ENCODE results near the gene ZSWIM1. TPM values are rescaled to one million over a fixed set of nuclear protein-coding genes. Genes with fewer than 3 reads are reported as not detected.

ZSWIM1 gene
- total and polyA plus RNA-seq, 2 donors (not counting 3 experiments of a cell fraction or from before 2014, with no cell fraction given): 8.5 to 10.0 TPM

DNA sequence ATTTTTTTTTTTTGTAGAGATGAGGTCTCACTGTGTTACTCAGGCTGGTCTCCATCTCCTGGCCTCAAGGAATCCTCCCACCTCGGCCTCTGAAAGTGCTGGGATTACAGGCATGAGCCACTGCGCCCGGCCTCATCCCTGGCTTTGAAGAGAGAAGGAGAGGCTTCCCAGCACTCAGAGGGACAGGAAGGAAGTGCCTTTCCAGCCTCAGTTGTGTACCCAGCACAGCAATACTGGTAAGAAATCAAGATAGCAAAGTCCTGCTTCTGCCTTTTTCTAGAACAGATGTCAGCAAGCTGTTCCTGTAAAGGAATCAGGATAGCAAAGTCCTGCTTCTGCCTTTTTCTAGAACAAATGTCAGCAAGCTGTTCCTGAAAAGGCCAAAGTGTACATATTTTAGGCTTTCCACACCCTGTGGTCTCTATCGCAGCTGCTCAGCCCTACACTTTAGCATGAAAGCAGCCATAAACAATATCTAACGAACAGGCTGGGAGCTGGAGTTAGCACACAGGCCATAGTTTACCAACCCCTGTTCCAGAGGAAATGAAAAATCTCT, 37.2 kb downstream of the ZSWIM1 start:
- Histone ChIP-seq H3K9me1 (replicated peaks; ENCODE audit: control insufficient read depth, extremely low read depth, insufficient read depth, low read length) (no peaks in the 10 kb centered on the region), H3K27ac (ENCODE audit: insufficient read depth, low read depth, low read length) (no peak overlapping the region), H3K9me3 (replicated peaks; ENCODE audit: control insufficient read depth, insufficient read depth, low read length) (no peaks in the 10 kb centered on the region), H4K20me1 (replicated peaks; ENCODE audit: control insufficient read depth, extremely low read depth, insufficient read depth, low read length) (no peaks in the 10 kb centered on the region), H3K36me3 (ENCODE audit: control insufficient read depth in 2 of 2, extremely low read depth in 1 of 2, insufficient read depth in 2 of 2, low read length in 2 of 2) (no peaks in the 10 kb centered on the region), H2AFZ (ENCODE audit: low read depth, low read length) (peak overlapping the region; percentile 93), H3K27me3 (ENCODE audit: control insufficient read depth in 2 of 2, insufficient read depth in 2 of 2, low read length in 2 of 2) (no peaks in the 10 kb centered on the region), H3K9ac (replicated peaks; ENCODE audit: extremely low read depth, insufficient read depth, low read length) (no peak overlapping the region), H3K79me2 (ENCODE audit: control insufficient read depth, insufficient read depth, low read length) (no peaks in the 10 kb centered on the region), H3K4me2 (ENCODE audit: insufficient read depth, low read length) (no peak overlapping the region), H3K4me1 (ENCODE audit: control insufficient read depth, extremely low read depth, insufficient read depth, low read length) (peaks cover 26% of the 10 kb centered on the region), H3K4me3 (replicated peaks in 1 of 3; ENCODE audit: insufficient read depth in 1 of 3, low read depth in 1 of 3, low read length in 3 of 3) (no peak overlapping the region)
- no peak for TF ChIP-seq MYC (IDR thresholded peaks at IDR 0.05; ENCODE audit: low read depth, low read length)
- no peak for TF ChIP-seq GATA2 (IDR thresholded peaks at IDR 0.05; ENCODE audit: insufficient read depth, insufficient read length, low read depth, low read length)
- TF ChIP-seq POLR2A (IDR thresholded peaks at IDR 0.05; ENCODE audit: low read depth, low read length): no peak
- TF ChIP-seq, protein P1, sequence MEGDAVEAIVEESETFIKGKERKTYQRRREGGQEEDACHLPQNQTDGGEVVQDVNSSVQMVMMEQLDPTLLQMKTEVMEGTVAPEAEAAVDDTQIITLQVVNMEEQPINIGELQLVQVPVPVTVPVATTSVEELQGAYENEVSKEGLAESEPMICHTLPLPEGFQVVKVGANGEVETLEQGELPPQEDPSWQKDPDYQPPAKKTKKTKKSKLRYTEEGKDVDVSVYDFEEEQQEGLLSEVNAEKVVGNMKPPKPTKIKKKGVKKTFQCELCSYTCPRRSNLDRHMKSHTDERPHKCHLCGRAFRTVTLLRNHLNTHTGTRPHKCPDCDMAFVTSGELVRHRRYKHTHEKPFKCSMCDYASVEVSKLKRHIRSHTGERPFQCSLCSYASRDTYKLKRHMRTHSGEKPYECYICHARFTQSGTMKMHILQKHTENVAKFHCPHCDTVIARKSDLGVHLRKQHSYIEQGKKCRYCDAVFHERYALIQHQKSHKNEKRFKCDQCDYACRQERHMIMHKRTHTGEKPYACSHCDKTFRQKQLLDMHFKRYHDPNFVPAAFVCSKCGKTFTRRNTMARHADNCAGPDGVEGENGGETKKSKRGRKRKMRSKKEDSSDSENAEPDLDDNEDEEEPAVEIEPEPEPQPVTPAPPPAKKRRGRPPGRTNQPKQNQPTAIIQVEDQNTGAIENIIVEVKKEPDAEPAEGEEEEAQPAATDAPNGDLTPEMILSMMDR (IDR thresholded peaks at IDR 0.05; ENCODE audit: extremely low read depth in 1 of 2, insufficient read depth in 1 of 2, low read depth in 1 of 2, low read length in 2 of 2): no peak
- TF ChIP-seq, protein P2, sequence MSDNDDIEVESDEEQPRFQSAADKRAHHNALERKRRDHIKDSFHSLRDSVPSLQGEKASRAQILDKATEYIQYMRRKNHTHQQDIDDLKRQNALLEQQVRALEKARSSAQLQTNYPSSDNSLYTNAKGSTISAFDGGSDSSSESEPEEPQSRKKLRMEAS (IDR thresholded peaks at IDR 0.05; ENCODE audit: insufficient read depth, insufficient read length): no peak
- no peak for TF ChIP-seq FOS (IDR thresholded peaks at IDR 0.05; ENCODE audit: borderline replicate concordance, insufficient read depth, low read length)
- TF ChIP-seq POLR2AphosphoS5 (IDR thresholded peaks at IDR 0.05; ENCODE audit: insufficient read depth, low read depth, low read length): no peak
- no peak for TF ChIP-seq JUN (IDR thresholded peaks at IDR 0.05; ENCODE audit: borderline replicate concordance, insufficient read depth, insufficient read length, low read depth)
- no peak for TF ChIP-seq EZH2 (IDR thresholded peaks at IDR 0.05; ENCODE audit: borderline replicate concordance, low read depth, low read length, severe bottlenecking)
- no TSS peak for BruUV-seq (replicated peaks)
- dilution Hi-C loops (cut with MboI; ENCODE audit: extremely low pct_ligation_motif_present, low sequenced_read_pairs) (no loop called here), intact Hi-C loops (cut with micrococcal nuclease) (loop anchor here (10.0 kb wide), 1 partner anchor 573 kb away; the partner anchor contains the start of gene SDC4)
- peak; percentile 33 for DNase-seq (ENCODE audit: low read depth, low spot score)
- ChIA-PET CTCF (interaction anchor here (1.8 to 2.8 kb wide), 2 partner anchors 10 to 16 kb away, joined by 6 to 19 read pairs; partner anchors contain the start of gene PCIF1), POLR2A (no interaction called here)
- FAIRE-seq: peak; percentile 28

All from endothelial cell of umbilical vein (primary cell).